ENCODE results near the gene ARID1A. TPM values are rescaled to one million over a fixed set of nuclear protein-coding genes. Genes with fewer than 3 reads are reported as not detected.

ARID1A gene
- total RNA-seq, 1 experiment from 2014 or later = 17.2 TPM

DNA sequence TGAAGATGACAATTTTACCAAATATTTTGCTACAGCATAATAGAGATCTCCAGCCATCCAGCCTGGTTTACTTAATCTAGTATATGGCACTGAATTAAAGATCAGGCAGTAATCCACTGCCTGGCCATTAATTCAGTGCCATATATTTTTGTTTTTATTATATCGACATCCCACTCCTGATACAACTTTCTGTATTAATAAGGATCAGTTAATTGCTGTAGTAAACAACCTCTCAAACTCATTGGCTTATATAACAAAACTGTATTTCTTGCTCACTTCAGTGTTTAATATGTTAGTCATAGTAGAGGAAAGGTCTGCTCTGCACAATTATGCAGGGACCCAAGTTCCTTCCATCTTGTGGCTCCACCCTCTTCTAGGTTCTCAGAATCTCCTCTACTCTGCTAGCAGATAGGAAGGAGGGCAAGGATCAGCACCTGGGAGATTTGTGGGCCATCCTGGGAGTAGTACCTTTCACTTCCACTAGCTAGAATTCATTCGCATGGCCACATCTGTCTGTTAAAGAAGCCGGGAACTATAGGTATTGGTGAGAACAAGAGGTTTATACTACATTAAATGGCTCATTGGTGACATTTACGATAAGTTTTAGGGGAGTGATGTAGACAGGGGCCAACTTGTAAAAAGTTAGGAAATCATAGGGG lies 127.1 kb downstream of the ARID1A start:
- no peak for DNase-seq (ENCODE audit: low read depth)

DNA sequence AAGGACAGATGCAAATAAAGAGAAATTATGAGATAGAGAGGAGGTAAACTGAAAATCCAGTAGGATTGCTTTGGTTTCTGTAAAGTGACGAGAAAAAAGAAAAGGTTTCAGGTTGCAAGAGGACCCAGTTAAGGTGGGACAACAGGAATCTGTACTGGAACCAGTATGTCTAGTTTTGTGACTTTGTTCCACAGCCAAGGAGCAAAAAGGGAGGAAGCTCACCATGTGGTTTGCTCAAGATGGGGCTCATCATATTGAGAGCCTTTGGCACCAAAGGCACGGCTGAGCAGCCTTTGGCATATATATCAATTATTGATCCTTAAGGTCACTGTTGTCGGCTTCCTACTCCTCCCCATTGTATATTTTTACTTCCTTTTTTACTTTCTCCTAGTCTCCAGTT lies 128.9 kb downstream of the ARID1A start:
- no peak for DNase-seq (ENCODE audit: low read depth)

GRCh38 chr1:26826261-26827105 lies 130.7 kb downstream of the ARID1A start, which contains the start of gene ZDHHC18:
ZDHHC18 (plus strand) TSS chr1:26826688; CDS start chr1:26826805, 117 bp downstream.
- DNase-seq (ENCODE audit: low read depth) = peak; percentile 24

- DNase-seq (ENCODE audit: low read depth) = no peak
Measured at GRCh38 chr1:26827106-26827604, 131.3 kb downstream of the ARID1A start.

DNA sequence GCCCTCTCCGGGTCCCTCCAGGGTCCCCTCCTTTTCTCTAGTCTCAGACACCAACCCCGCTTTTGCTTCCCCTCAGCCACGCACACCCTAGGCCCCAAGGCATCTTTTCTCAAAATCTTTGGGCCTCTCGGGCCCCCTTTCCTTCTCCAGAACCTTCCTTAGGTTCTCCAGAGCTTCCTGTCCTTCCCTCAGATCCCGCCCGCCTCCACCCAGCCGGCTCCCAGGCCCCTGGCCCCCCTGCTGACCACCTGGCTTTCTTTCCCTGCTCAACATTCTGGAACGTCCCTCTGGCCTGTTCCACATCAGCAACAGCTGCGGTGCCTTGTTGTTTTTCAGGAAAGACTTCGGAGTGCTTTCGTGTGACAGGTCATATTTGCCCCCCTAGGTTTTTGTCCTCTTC lies 131.8 kb downstream of the ARID1A start:
- no peak for DNase-seq (ENCODE audit: low read depth)

GRCh38 chr1:26828411-26828991 lies 132.7 kb downstream of the ARID1A start:
- DNase-seq (ENCODE audit: low read depth) = no peak

DNA sequence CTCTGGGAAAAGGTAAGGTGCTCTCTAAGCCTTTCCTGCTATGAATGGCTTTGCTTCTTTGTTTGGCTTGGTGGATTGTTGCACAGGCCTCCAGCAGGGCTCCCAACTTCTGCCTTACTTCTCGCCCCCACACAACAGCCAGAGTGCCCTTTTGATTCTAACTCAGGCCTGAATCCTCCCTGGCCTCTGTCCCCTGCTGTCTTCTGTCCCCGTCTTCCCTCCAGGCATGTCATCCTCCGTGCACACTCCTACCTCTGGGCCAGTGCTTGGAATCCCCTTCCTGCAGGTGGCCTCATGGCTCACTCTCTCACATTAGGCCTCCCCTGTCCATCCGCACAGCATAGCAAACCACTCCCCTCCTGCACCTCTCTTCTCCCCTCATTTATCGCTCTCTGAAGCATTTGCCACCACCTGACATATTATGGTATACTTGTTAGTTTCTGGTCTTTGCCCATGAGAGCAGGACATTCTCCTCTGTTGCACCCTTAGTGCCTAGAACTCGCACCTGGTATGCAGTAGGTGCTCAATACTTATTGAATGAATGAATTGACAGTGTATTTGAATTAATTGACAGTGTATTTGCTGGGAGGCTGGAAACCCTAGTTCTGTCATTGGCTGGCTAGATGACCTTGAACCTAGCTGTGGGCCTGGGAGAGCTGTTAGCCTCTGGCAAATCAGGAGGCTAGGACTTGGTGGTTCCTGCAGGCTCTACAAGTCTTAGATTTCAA lies 133.5 kb downstream of the ARID1A start:
- no peak for DNase-seq (ENCODE audit: low read depth)

DNA sequence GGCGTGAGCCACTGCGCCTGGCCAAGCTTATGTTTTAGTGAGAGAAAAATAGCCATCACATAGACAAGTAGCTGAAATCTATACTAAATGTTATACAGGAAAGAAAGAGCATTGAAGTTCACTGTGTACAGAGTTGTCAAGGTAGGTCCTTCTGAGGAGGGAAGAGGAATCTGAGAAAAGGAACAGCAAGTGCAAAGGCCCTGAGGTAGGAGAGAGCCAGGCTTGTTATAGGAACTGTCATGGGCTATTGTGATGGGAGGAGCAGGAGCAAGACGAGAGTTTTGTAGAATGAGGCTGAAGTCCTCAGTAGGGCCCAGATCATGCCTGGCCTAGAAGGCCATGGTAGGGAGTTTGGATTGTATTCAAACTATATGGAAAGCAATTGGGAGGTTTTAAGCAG lies 135.2 kb downstream of the ARID1A start:
- no peak for DNase-seq (ENCODE audit: low read depth)

Small RNAs within 50 kb of the gene (small RNA-seq; reads per million reads assigned to genes)
- gene AL627082.1 = not detected
- gene RN7SL165P = not detected

Other genes starting within 250 kb of the ARID1A start
- 453 and 631 TPM in 2 replicates for gene HMGN2, start 223.6 kb upstream of the ARID1A start, total RNA-seq (2014; rRNA removed; shearing (Covaris generic))
- gene RPS6KA1, start 166.3 kb upstream of the ARID1A start, total RNA-seq (2014; rRNA removed; shearing (Covaris generic)) = 30.2 and 35.1 TPM in 2 replicates
- 9.5 and 13.3 TPM in 2 replicates for gene PIGV, start 91.9 kb downstream of the ARID1A start, total RNA-seq (2014; rRNA removed; shearing (Covaris generic))
- gene ZDHHC18, start 130.7 kb downstream of the ARID1A start, total RNA-seq (2014; rRNA removed; shearing (Covaris generic)) = 15.9 and 30.4 TPM in 2 replicates
- gene SFN, start 167.1 kb downstream of the ARID1A start, total RNA-seq (2014; rRNA removed; shearing (Covaris generic)) = 5.2 and 7.0 TPM in 2 replicates
- 17.9 and 33.6 TPM in 2 replicates for gene GPN2, start 194.3 kb downstream of the ARID1A start, total RNA-seq (2014; rRNA removed; shearing (Covaris generic))
- 11.2 TPM in 2 replicates for gene GPATCH3, start 204.5 kb downstream of the ARID1A start, total RNA-seq (2014; rRNA removed; shearing (Covaris generic))
- gene NR0B2, start 218.0 kb downstream of the ARID1A start, total RNA-seq (2014; rRNA removed; shearing (Covaris generic)) = not detected in 2 replicates
- 142 and 182 TPM in 2 replicates for gene NUDC, start 225.7 kb downstream of the ARID1A start, total RNA-seq (2014; rRNA removed; shearing (Covaris generic))

Measured in HT1080 (cell line).